ENCODE results near the gene SMTN. TPM values are rescaled to one million over a fixed set of nuclear protein-coding genes. Genes with fewer than 3 reads are reported as not detected.

Gene SMTN
- total and polyA plus RNA-seq, 9 of the 15 experiments (the other 6 are each of a cell fraction or from before 2014, with no cell fraction given): 2.5 to 41.1 (median 16.1) TPM

DNA sequence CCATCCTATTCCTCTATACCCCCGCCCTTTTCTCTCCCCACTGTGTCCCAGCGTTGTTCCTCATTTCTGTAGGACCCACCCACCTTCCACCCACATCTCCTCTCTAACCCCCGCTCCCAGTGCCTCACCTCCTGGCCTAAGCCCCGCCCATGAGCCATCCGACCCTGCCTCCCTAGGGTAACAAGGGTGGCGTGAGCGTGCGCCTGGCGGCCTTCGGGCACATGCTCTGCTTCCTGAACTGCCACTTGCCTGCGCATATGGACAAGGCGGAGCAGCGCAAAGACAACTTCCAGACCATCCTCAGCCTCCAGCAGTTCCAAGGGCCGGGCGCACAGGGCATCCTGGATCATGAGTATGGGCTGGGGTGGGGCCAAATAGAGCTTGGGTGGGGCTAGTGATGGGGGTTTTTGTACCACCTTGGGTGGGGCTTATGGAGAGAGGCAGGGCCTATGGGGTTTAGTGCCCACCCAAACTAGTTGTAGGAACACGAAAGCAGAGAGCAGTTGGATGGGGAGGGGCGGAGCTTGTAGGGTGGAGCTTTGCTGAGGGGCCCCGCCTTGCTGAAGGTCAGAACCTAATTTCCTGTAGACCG is 46.2 kb downstream of the SMTN start:
- Histone ChIP-seq H3K9ac (ENCODE audit: insufficient read depth in 1 of 2, low read depth in 2 of 2, low read length in 2 of 2) (no peak overlapping the region), H3K4me1 (replicated peaks in 1 of 2; ENCODE audit: control insufficient read depth in 2 of 2, insufficient read depth in 2 of 2, low read length in 2 of 2) (peaks cover 23 to 49% of the 10 kb centered on the region in 2 experiments; a peak in 4 of 5 replicates), H3K9me1 (ENCODE audit: control insufficient read depth, insufficient read depth, low read length) (no peaks in the 10 kb centered on the region), H2AFZ (ENCODE audit: low read depth, low read length) (peak overlapping the region; percentile 75), H3K79me2 (ENCODE audit: control insufficient read depth, insufficient read depth, low read length) (no peaks in the 10 kb centered on the region), H3K4me3 (no peak overlapping the region), H3K36me3 (ENCODE audit: control insufficient read depth, insufficient read depth, low read length) (no peaks in the 10 kb centered on the region), H3K27me3 (ENCODE audit: control insufficient read depth in 2 of 2, insufficient read depth in 2 of 2, low read length in 2 of 2) (no peaks in the 10 kb centered on the region), H3K27ac (ENCODE audit: extremely low read depth, low read depth, low read length) (peak overlapping the region; percentile 14; the same call in 1 of the 3 replicates), H3K4me2 (ENCODE audit: insufficient read depth, low read length) (peak overlapping the region; percentile 51), H3K9me3 (replicated peaks; ENCODE audit: control insufficient read depth, insufficient read depth, low read depth, low read length) (no peaks in the 10 kb centered on the region), H4K20me1 (replicated peaks; ENCODE audit: control insufficient read depth, insufficient read depth, low read length) (no peaks in the 10 kb centered on the region)
- ChIA-PET POLR2A (no interaction called here), CTCF (ENCODE audit: low intra/inter-chr PET ratio) (no interaction called here)
- intact Hi-C loops (cut with micrococcal nuclease) (no loop called here), in situ Hi-C loops (cut with MboI) (no loop called here)
- TF ChIP-seq ZEB2 (IDR thresholded peaks at IDR 0.05): no peak
- no peak for TF ChIP-seq RFX1 (IDR thresholded peaks at IDR 0.05)
- TF ChIP-seq, protein P1, sequence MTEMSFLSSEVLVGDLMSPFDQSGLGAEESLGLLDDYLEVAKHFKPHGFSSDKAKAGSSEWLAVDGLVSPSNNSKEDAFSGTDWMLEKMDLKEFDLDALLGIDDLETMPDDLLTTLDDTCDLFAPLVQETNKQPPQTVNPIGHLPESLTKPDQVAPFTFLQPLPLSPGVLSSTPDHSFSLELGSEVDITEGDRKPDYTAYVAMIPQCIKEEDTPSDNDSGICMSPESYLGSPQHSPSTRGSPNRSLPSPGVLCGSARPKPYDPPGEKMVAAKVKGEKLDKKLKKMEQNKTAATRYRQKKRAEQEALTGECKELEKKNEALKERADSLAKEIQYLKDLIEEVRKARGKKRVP (CRISPR knock-in tag; IDR thresholded peaks at IDR 0.05): no peak
- peak; percentile 61 for TF ChIP-seq EGR1 (conservative IDR thresholded peaks at IDR 0.05)
- TF ChIP-seq, protein P2, sequence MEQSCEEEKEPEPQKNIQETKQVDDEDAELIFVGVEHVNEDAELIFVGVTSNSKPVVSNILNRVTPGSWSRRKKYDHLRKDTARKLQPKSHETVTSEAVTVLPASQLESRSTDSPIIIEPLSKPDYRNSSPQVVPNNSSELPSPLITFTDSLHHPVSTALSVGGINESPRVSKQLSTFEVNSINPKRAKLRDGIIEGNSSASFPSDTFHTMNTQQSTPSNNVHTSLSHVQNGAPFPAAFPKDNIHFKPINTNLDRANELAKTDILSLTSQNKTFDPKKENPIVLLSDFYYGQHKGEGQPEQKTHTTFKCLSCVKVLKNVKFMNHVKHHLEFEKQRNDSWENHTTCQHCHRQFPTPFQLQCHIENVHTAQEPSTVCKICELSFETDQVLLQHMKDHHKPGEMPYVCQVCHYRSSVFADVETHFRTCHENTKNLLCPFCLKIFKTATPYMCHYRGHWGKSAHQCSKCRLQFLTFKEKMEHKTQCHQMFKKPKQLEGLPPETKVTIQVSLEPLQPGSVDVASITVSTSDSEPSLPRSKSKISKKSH (CRISPR knock-in tag; IDR thresholded peaks at IDR 0.05): no peak
- no peak for TF ChIP-seq FOXP1 (CRISPR knock-in tag; IDR thresholded peaks at IDR 0.05)
- TF ChIP-seq, protein P3, sequence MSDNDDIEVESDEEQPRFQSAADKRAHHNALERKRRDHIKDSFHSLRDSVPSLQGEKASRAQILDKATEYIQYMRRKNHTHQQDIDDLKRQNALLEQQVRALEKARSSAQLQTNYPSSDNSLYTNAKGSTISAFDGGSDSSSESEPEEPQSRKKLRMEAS (CRISPR knock-in tag; IDR thresholded peaks at IDR 0.05): peak; percentile 79
- TF ChIP-seq, protein P4, sequence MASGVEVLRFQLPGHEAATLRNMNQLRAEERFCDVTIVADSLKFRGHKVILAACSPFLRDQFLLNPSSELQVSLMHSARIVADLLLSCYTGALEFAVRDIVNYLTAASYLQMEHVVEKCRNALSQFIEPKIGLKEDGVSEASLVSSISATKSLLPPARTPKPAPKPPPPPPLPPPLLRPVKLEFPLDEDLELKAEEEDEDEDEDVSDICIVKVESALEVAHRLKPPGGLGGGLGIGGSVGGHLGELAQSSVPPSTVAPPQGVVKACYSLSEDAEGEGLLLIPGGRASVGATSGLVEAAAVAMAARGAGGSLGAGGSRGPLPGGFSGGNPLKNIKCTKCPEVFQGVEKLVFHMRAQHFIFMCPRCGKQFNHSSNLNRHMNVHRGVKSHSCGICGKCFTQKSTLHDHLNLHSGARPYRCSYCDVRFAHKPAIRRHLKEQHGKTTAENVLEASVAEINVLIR (CRISPR knock-in tag; IDR thresholded peaks at IDR 0.05): no peak
- TF ChIP-seq NR1H2 (CRISPR knock-in tag; IDR thresholded peaks at IDR 0.05): no peak
- no peak for TF ChIP-seq SREBF1 (IDR thresholded peaks at IDR 0.05; ENCODE audit: borderline replicate concordance, low read depth, low read length)
- TF ChIP-seq NRF1 (conservative IDR thresholded peaks at IDR 0.05 in 1 of 2, IDR thresholded peaks at IDR 0.05 in 1 of 2): peak; percentile 71 to 77
- TF ChIP-seq, protein P5, sequence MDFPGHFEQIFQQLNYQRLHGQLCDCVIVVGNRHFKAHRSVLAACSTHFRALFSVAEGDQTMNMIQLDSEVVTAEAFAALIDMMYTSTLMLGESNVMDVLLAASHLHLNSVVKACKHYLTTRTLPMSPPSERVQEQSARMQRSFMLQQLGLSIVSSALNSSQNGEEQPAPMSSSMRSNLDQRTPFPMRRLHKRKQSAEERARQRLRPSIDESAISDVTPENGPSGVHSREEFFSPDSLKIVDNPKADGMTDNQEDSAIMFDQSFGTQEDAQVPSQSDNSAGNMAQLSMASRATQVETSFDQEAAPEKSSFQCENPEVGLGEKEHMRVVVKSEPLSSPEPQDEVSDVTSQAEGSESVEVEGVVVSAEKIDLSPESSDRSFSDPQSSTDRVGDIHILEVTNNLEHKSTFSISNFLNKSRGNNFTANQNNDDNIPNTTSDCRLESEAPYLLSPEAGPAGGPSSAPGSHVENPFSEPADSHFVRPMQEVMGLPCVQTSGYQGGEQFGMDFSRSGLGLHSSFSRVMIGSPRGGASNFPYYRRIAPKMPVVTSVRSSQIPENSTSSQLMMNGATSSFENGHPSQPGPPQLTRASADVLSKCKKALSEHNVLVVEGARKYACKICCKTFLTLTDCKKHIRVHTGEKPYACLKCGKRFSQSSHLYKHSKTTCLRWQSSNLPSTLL (IDR thresholded peaks at IDR 0.05): no peak
- TF ChIP-seq ZNF3 (CRISPR knock-in tag; IDR thresholded peaks at IDR 0.05): no peak
- BruUV-seq (replicated peaks): no TSS peak
- 36% methylated on average over 9 of the region's 19 CpGs for WGBS (ENCODE audit: insufficient coverage, low coverage, missing lambda C conversion rate)
- FAIRE-seq (no peak), ATAC-seq (peak; percentile 80), DNase-seq (ENCODE audit: extremely low read depth in 1 of 4, low spot score in 3 of 4) (peak; percentile 44 to 51 (median 46))

All from K562 (cell line).